GM23338 (cell line): ENCODE measurements around the gene FOXP4. TPM values are rescaled to one million over a fixed set of nuclear protein-coding genes. Genes with fewer than 3 reads are reported as not detected.

ENCODE experiments used
- ATAC-seq: fragments of 200-7000 bp; cut with Tn5 transposase; 3 replicates; pipeline ENCODE4 v1.9.1; 2020
- DNase-seq: peaks from one replicate; pipeline ENCODE4 v3.0.0-alpha.2; 2015; ENCODE audit warnings: low spot score
- H2AFZ ChIP-seq: fragments of 200-600 bp; sonication (generic); 2 replicates; pipeline ENCODE4 v1.8.0; 2016; ENCODE audit warnings: antibody characterized with exemption, mild to moderate bottlenecking, moderate library complexity
- H3F3A ChIP-seq: fragments of 200-600 bp; sonication (generic); replicated peaks from 2 replicates; pipeline ENCODE4 v1.8.0; 2017; ENCODE audit warnings: antibody characterized with exemption, mixed run types, low read depth
- H3K27ac ChIP-seq: fragments of 200-600 bp; sonication (generic); 2 replicates; pipeline ENCODE4 v1.6.1; 2016; ENCODE audit warnings: low read depth
- H3K27me3 ChIP-seq: fragments of 200-600 bp; sonication (generic); 2 replicates; pipeline ENCODE4 v1.8.0; 2016; ENCODE audit warnings: mild to moderate bottlenecking, mixed run types, moderate library complexity; ENCODE audit not compliant: insufficient read depth
- H3K36me3 ChIP-seq: fragments of 200-600 bp; sonication (generic); 2 replicates; pipeline ENCODE4 v1.8.0; 2016; ENCODE audit warnings: mild to moderate bottlenecking; ENCODE audit not compliant: insufficient read depth
- H3K4me1 ChIP-seq: fragments of 200-600 bp; sonication (generic); 2 replicates; pipeline ENCODE4 v1.8.0; 2016; ENCODE audit warnings: mild to moderate bottlenecking, moderate library complexity; ENCODE audit not compliant: insufficient read depth
- H3K4me2 ChIP-seq: fragments of 200-600 bp; sonication (generic); 2 replicates; pipeline ENCODE4 v1.7.1; 2017; ENCODE audit warnings: mixed run types
- H3K4me3 ChIP-seq: fragments of 200-600 bp; sonication (generic); 2 replicates; pipeline ENCODE4 v1.6.1; 2016; ENCODE audit warnings: mixed run types
- H3K79me2 ChIP-seq: fragments of 200-600 bp; sonication (generic); replicated peaks from 2 replicates; pipeline ENCODE4 v1.8.0; 2017; ENCODE audit warnings: mild to moderate bottlenecking; ENCODE audit not compliant: insufficient read depth
- H3K9me2 ChIP-seq: fragments of 200-600 bp; sonication (generic); 2 replicates; pipeline ENCODE4 v1.8.0; 2017; ENCODE audit not compliant: insufficient read depth
- H4K20me1 ChIP-seq: fragments of 200-600 bp; sonication (generic); replicated peaks from 2 replicates; pipeline ENCODE4 v1.8.0; 2017; ENCODE audit warnings: mild to moderate bottlenecking; ENCODE audit not compliant: insufficient read depth
- H3K27ac Mint-ChIP-seq: 2 replicates; pipeline ENCODE4 v1.8.0; 2020; ENCODE audit warnings: inconsistent platforms, mild to moderate bottlenecking, moderate library complexity, mixed read lengths
- H3K27me3 Mint-ChIP-seq: 3 replicates; pipeline ENCODE4 v1.8.0; 2022; ENCODE audit warnings: low read depth, mild to moderate bottlenecking, moderate library complexity, mixed read lengths, inconsistent platforms; ENCODE audit not compliant: insufficient read depth, poor library complexity
- H3K36me3 Mint-ChIP-seq: 3 replicates; pipeline ENCODE4 v1.8.0; 2021; ENCODE audit warnings: low read depth, mild to moderate bottlenecking, inconsistent platforms, moderate library complexity, mixed read lengths
- H3K4me1 Mint-ChIP-seq: 3 replicates; pipeline ENCODE4 v1.8.0; 2020; ENCODE audit warnings: mild to moderate bottlenecking, inconsistent platforms, mixed read lengths
- H3K4me3 Mint-ChIP-seq: 3 replicates; pipeline ENCODE4 v1.8.0; 2021; ENCODE audit warnings: moderate library complexity, mild to moderate bottlenecking, inconsistent platforms, mixed read lengths
- H3K9me3 Mint-ChIP-seq: 3 replicates; pipeline ENCODE4 v1.8.0; 2020; ENCODE audit warnings: moderate library complexity, mild to moderate bottlenecking, inconsistent platforms, mixed read lengths
- POLR2AphosphoS5 ChIP-seq: IDR thresholded peaks from 2 replicates; pipeline ENCODE4 v1.6.1; 2016; ENCODE audit warnings: antibody characterized with exemption, low read depth
- STAT1 ChIP-seq: IDR thresholded peaks from one replicate; pipeline ENCODE4 v1.6.1; 2016; ENCODE audit warnings: antibody characterized with exemption; ENCODE audit not compliant: unreplicated experiment
- ZNF462 ChIP-seq: fragments of 250-450 bp; sonication (Bioruptor Pico); IDR thresholded peaks from 2 replicates; pipeline ENCODE4 v1.5.0; 2020; ENCODE audit warnings: mild to moderate bottlenecking, moderate library complexity
- polyA plus RNA-seq: library from polyadenylated mRNA; unstranded; fragments of >200 nt; fragmentation: Nextera tagmentation; extraction: Ambion mirVana; gene quantifications from 2 replicates; pipeline ENCODE4 v1.2.1, GENCODE V29; 2016
- total RNA-seq: library from RNA; depleted of rRNA; stranded (reverse); fragments of >200 nt; shearing (Covaris generic); gene quantifications from 2 replicates; pipeline ENCODE4 v1.2.3, GENCODE V29; 2014

Gene FOXP4
- total and polyA plus RNA-seq, 2 experiments from 2014 or later, result 5.1 to 13.5 TPM

DNA sequence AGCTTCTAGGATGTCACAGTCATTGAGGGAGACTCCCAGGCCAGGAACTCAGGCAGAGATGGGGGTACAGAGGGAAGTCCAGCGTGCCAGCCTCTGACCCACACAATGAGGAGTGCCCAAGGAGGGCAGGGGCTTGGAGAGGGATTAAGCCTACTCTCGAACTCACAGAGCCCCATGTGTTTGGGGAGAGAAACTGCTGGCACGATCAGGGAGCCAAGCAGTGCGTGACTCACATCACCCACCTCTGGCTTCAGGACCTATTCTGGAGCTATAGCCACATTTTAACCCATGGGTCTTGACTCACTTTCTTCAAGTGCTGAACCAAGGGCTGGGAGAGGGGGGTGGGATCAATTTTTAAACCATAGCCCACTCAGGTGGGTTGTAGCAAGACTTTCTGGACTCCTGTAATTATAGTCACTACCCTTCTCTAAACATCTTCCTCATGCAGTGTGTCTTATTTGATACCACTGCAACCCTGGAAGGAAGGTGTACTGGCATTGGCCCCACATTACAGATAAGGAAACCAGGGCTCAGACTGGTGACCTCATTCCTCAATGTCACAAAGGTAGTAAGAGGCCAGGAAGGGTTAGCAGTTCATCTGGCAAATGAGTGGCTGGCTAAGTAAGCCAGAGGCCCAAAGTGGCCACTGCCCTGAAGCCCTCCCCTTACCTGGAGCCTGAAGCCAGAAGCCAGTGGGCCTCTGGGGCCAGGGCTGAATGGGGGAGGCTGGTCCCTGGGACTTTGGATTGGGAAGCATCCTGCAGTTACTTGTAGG lies 12.0 kb downstream of the FOXP4 start:
- Histone ChIP-seq H3K9me2 (no peaks in the 10 kb centered on the region), H4K20me1 (peaks cover 34% of the 10 kb centered on the region; the same call in 1 of the 2 replicates), H3K79me2 (peaks cover 45% of the 10 kb centered on the region), H3K27ac (no peak overlapping the region), H3K27me3 (peaks cover 65% of the 10 kb centered on the region), H3K4me2 (no peak overlapping the region), H3K4me1 (peaks cover 86% of the 10 kb centered on the region), H3F3A (peaks cover 35% of the 10 kb centered on the region), H2AFZ (no peak overlapping the region), H3K4me3 (no peak overlapping the region), H3K36me3 (no peaks in the 10 kb centered on the region; the same call in 1 of the 2 replicates)
- Mint-ChIP-seq H3K36me3 (no peaks in the 10 kb centered on the region), H3K27ac (no peak overlapping the region), H3K4me1 (peaks cover 76% of the 10 kb centered on the region), H3K27me3 (peaks cover 61% of the 10 kb centered on the region), H3K4me3 (no peak overlapping the region; the same call in 2 of the 3 replicates), H3K9me3 (no peaks in the 10 kb centered on the region; the same call in 1 of the 3 replicates)
- DNase-seq, result no peak
- TF ChIP-seq POLR2AphosphoS5 (no peak), ZNF462 (CRISPR knock-in tag) (no peak), STAT1 (no peak)
- no peak for ATAC-seq
